ENCODE results near the gene HLX. TPM values are rescaled to one million over a fixed set of nuclear protein-coding genes. Genes with fewer than 3 reads are reported as not detected.
A peak's percentile ranks its signal among the peaks of the same experiment; 100 is the strongest.

The HLX gene
- total and polyA plus RNA-seq, 4 donors, result 3.1 to 21.6 (median 8.5) TPM

DNA sequence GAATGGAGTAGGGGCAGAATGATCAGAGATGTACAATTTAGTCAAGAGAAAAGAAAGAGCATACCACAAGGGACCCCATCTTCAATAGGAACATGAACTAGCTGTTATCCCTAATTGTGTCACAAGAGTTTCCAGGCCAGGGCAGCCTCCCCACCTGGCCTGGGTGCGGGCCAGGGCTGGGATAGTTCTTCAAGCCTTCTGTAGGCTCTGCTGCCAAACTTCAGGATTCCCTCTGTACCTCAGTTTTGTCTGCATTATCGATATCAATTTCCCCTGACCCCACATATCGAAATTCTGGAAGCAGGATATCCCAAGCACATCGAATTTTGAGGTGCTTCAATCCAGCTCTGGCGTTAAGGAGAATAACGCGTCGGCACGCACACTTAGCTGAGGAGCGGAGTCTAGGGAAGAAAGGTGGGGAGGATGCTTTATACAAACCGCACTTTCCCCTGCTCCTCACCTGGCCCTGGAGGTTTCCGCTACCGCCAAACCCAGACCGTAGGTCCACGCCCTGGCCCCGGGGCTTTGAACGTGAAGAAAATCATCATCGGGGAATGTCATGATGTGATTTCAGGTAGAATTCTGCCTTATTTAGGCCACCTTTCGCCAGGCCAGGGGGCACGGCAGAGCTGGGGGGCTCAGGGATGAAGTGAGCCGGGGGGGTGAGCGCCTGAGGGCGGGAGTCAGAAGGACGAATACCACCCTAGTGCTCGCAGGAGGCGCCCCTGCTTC lies 7.4 kb downstream of the HLX start:
- intact Hi-C loops (cut with DNase I), result no loop called here

DNA sequence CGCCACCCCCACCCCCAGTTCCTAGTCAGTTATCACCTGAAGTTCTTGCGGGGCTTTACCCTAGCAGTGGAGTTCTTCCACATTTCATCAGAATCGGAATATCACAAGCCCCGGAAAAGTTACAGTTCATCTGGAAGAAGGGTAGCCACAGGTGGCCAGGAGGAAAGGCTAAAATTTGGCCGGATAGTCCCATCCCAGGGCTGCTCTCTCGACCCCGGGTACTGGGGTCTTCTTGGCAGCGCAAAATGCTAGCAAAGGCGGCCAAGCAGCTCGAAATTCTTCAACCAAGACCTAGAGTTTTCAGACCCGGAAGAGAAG lies 7.9 kb downstream of the HLX start:
- H3K4me3 ChIP-seq (ENCODE audit: low read length in 2 of 2), result no peak overlapping the region
- H3K4me1 ChIP-seq (ENCODE audit: control insufficient read depth in 1 of 2, insufficient read depth in 2 of 2, low read length in 2 of 2), result no peaks in the 10 kb centered on the region
- intact Hi-C loops (cut with DNase I), result no loop called here
- H3K27ac ChIP-seq (ENCODE audit: low read depth in 1 of 2, low read length in 2 of 2), result no peak overlapping the region
- WGBS, 2 donors, result 37 to 47% methylated on average over 11 of the region's 11 CpGs
- no peaks in the 10 kb centered on the region for H3K36me3 ChIP-seq (ENCODE audit: control insufficient read depth in 1 of 2, insufficient read depth in 2 of 2, low read length in 1 of 2)
- H3K9me3 ChIP-seq (ENCODE audit: control insufficient read depth, low read length), result no peaks in the 10 kb centered on the region
- ATAC-seq (ENCODE audit: low FRiP score) (no peak), DNase-seq (no peak)
- H3K27me3 ChIP-seq (ENCODE audit: control insufficient read depth in 1 of 2, insufficient read depth in 2 of 2, low read length in 1 of 2), result no peaks in the 10 kb centered on the region

More for the DNA sequence above, 7.4 kb downstream of the HLX start:
- Histone ChIP-seq H3K4me3 (ENCODE audit: low read length in 2 of 2) (no peak overlapping the region), H3K36me3 (ENCODE audit: control insufficient read depth in 1 of 2, insufficient read depth in 2 of 2, low read length in 1 of 2) (no peaks in the 10 kb centered on the region), H3K27me3 (ENCODE audit: control insufficient read depth in 1 of 2, insufficient read depth in 2 of 2, low read length in 1 of 2) (no peaks in the 10 kb centered on the region), H3K9me3 (ENCODE audit: control insufficient read depth, low read length) (no peaks in the 10 kb centered on the region), H3K27ac (ENCODE audit: low read depth in 1 of 2, low read length in 2 of 2) (no peak overlapping the region), H3K4me1 (ENCODE audit: control insufficient read depth in 1 of 2, insufficient read depth in 2 of 2, low read length in 2 of 2) (no peaks in the 10 kb centered on the region)
- peak in 1 of 2 donors; percentile 65 for DNase-seq
- 75 to 84% methylated on average over 26 of the region's 26 CpGs for WGBS, 2 donors
- ATAC-seq (ENCODE audit: low FRiP score), result no peak

DNA sequence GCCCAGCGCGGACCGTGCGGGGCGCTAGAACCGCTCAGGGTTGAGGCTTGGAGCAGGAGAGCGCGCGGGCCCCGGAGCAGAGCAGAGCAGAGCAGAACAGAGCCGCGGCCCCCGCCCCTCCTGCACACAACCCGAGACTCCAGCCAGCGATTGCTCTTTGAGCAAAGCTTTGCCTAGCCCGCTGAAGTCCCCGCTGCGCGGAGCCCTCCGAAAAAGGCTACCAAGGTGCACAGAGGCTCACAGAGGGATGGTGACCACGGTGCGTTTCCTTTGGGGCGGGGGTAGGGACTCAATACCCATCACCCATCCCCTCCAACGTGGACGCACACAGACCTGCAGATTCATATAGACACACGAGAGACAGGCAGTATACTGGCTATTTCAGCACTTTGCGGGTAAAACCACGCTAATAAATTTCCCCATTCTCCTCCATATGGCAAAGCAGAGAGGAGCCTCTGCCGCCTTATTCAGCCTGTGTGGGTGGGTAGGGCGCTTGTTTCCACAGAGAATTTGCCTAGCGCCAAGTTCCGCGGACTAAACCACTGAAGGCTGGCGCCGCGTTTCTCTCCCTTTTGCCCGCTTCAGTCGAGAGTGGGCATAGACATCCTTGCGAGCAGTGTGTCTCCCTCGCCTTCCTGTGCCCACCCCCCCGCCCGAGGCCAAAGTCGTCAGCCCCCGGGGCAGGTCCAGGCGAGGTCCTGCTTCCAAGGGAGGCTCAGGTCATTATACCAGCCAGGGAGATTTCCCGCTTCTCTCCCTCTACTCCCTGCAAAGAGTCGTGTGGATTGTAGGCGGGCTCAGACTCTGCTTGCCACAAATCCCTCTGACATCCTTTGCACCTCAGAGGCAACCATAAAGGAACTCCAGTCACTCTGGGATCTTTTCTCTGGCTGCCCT lies 8.5 kb downstream of the HLX start:
- Histone ChIP-seq H3K9me3 (ENCODE audit: control insufficient read depth, low read length) (no peaks in the 10 kb centered on the region), H3K4me1 (ENCODE audit: control insufficient read depth in 1 of 2, insufficient read depth in 2 of 2, low read length in 2 of 2) (no peaks in the 10 kb centered on the region), H3K4me3 (ENCODE audit: low read length in 2 of 2) (peak overlapping the region in 1 of 2 donors; percentile 0), H3K27me3 (ENCODE audit: control insufficient read depth in 1 of 2, insufficient read depth in 2 of 2, low read length in 1 of 2) (no peaks in the 10 kb centered on the region), H3K27ac (ENCODE audit: low read depth in 1 of 2, low read length in 2 of 2) (no peak overlapping the region), H3K36me3 (ENCODE audit: control insufficient read depth in 1 of 2, insufficient read depth in 2 of 2, low read length in 1 of 2) (no peaks in the 10 kb centered on the region)
- intact Hi-C loops (cut with DNase I), result no loop called here
- ATAC-seq (ENCODE audit: low FRiP score), result peak; percentile 50
- WGBS, 2 donors, result 2 to 4% methylated on average over 46 to 48 of the region's 48 CpGs
- DNase-seq, result peak in 1 of 2 donors; percentile 80

DNA sequence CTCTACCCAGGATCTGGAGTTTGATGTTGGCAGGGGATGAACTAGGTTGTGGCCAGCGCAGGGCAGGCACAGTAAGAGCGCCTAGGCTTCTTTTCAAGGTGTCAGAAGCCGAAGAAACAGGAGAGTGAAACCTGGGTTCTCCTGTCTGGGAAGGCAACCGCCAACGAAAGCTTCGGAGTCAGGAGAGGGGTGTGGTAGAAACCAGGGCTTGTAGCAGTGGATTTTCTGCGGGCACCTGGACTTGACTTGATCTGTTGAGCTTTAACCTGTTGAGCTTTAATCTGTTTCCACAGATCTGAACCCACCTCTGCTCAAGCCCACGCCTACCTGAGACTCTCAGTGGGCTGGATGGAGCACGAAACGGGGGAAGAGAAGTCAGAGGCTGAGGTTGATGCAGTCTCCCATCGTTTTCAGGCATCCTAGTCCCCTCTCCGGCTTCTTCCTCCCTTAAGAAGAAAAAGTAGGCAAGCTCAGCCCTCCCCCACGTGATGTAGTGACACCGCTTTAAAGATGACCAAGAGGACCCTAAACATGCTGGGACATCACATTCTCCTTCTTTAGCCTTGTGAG lies 9.3 kb downstream of the HLX start:
- Histone ChIP-seq H3K4me1 (ENCODE audit: control insufficient read depth in 1 of 2, insufficient read depth in 2 of 2, low read length in 2 of 2) (no peaks in the 10 kb centered on the region), H3K27ac (ENCODE audit: low read depth in 1 of 2, low read length in 2 of 2) (no peak overlapping the region), H3K27me3 (ENCODE audit: control insufficient read depth in 1 of 2, insufficient read depth in 2 of 2, low read length in 1 of 2) (no peaks in the 10 kb centered on the region), H3K36me3 (ENCODE audit: control insufficient read depth in 1 of 2, insufficient read depth in 2 of 2, low read length in 1 of 2) (no peaks in the 10 kb centered on the region), H3K9me3 (ENCODE audit: control insufficient read depth, low read length) (no peaks in the 10 kb centered on the region), H3K4me3 (ENCODE audit: low read length in 2 of 2) (peak overlapping the region in 1 of 2 donors; percentile 0)
- 20 to 35% methylated on average over 14 of the region's 14 CpGs for WGBS, 2 donors
- ATAC-seq (ENCODE audit: low FRiP score) (no peak), DNase-seq (no peak)
- intact Hi-C loops (cut with DNase I), result no loop called here

- DNase-seq, result no peak
- intact Hi-C loops (cut with DNase I), result no loop called here
- WGBS, 2 donors, result 34 to 71% methylated on average over 2 of the region's 2 CpGs
- Histone ChIP-seq H3K27me3 (ENCODE audit: control insufficient read depth in 1 of 2, insufficient read depth in 2 of 2, low read length in 1 of 2) (no peaks in the 10 kb centered on the region), H3K36me3 (ENCODE audit: control insufficient read depth in 1 of 2, insufficient read depth in 2 of 2, low read length in 1 of 2) (no peaks in the 10 kb centered on the region), H3K4me1 (ENCODE audit: control insufficient read depth in 1 of 2, insufficient read depth in 2 of 2, low read length in 2 of 2) (no peaks in the 10 kb centered on the region), H3K4me3 (ENCODE audit: low read length in 2 of 2) (no peak overlapping the region), H3K9me3 (ENCODE audit: control insufficient read depth, low read length) (no peaks in the 10 kb centered on the region), H3K27ac (ENCODE audit: low read depth in 1 of 2, low read length in 2 of 2) (no peak overlapping the region)
- ATAC-seq (ENCODE audit: low FRiP score), result no peak
These were observed 10.1 kb downstream of the HLX start for GRCh38 chr1:220889333-220889732.

- no peak overlapping the region for H3K4me3 ChIP-seq (ENCODE audit: low read length in 2 of 2)
- DNase-seq, result peak in 1 of 2 donors; percentile 59
- 46 to 74% methylated on average over 15 of the region's 15 CpGs for WGBS, 2 donors
- no peak for ATAC-seq (ENCODE audit: low FRiP score)
- H3K9me3 ChIP-seq (ENCODE audit: control insufficient read depth, low read length), result no peaks in the 10 kb centered on the region
- H3K27ac ChIP-seq (ENCODE audit: low read depth in 1 of 2, low read length in 2 of 2), result no peak overlapping the region
- H3K27me3 ChIP-seq (ENCODE audit: control insufficient read depth in 1 of 2, insufficient read depth in 2 of 2, low read length in 1 of 2), result no peaks in the 10 kb centered on the region
- no peaks in the 10 kb centered on the region for H3K36me3 ChIP-seq (ENCODE audit: control insufficient read depth in 1 of 2, insufficient read depth in 2 of 2, low read length in 1 of 2)
- intact Hi-C loops (cut with DNase I), result no loop called here
- H3K4me1 ChIP-seq (ENCODE audit: control insufficient read depth in 1 of 2, insufficient read depth in 2 of 2, low read length in 2 of 2), result no peaks in the 10 kb centered on the region
These were observed 10.6 kb downstream of the HLX start for GRCh38 chr1:220889848-220890287.

DNA sequence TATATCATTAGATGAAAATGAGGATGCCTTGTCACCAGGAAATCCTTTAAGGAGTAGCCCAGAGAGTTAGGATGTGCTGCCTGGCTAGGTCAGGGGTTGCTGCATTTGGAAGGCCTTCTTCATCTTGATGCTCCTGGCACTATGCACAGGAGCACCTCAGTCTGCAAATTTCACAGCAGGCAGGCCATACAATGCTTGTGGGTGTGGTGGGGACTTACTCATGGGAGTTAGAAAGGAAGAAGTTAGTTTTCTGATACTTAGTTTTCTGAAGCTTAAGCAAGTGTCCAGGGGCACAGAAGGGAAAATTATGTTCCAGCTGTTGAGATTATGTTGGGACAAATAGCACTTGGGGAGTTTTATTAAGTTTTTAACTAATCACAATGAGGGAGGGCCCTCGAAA lies 11.4 kb downstream of the HLX start:
- H3K27me3 ChIP-seq (ENCODE audit: control insufficient read depth in 1 of 2, insufficient read depth in 2 of 2, low read length in 1 of 2), result no peaks in the 10 kb centered on the region
- ATAC-seq (ENCODE audit: low FRiP score), result no peak
- intact Hi-C loops (cut with DNase I), result no loop called here
- H3K4me1 ChIP-seq (ENCODE audit: control insufficient read depth in 1 of 2, insufficient read depth in 2 of 2, low read length in 2 of 2), result no peaks in the 10 kb centered on the region
- no peak overlapping the region for H3K4me3 ChIP-seq (ENCODE audit: low read length in 2 of 2)
- 40 to 75% methylated on average over 1 of the region's 1 CpG for WGBS, 2 donors
- DNase-seq, result no peak
- H3K36me3 ChIP-seq (ENCODE audit: control insufficient read depth in 1 of 2, insufficient read depth in 2 of 2, low read length in 1 of 2), result no peaks in the 10 kb centered on the region
- no peak overlapping the region for H3K27ac ChIP-seq (ENCODE audit: low read depth in 1 of 2, low read length in 2 of 2)
- no peaks in the 10 kb centered on the region for H3K9me3 ChIP-seq (ENCODE audit: control insufficient read depth, low read length)

- 13 to 18% methylated on average over 47 of the region's 47 CpGs for WGBS, 2 donors
These were observed 12.2 kb downstream of the HLX start for GRCh38 chr1:220891224-220892085.

More at GRCh38 chr1:220891224-220892085, 12.2 kb downstream of the HLX start:
- Histone ChIP-seq H3K36me3 (ENCODE audit: control insufficient read depth in 1 of 2, insufficient read depth in 2 of 2, low read length in 1 of 2) (no peaks in the 10 kb centered on the region), H3K27ac (ENCODE audit: low read depth in 1 of 2, low read length in 2 of 2) (no peak overlapping the region), H3K4me1 (ENCODE audit: control insufficient read depth in 1 of 2, insufficient read depth in 2 of 2, low read length in 2 of 2) (no peaks in the 10 kb centered on the region), H3K4me3 (ENCODE audit: low read length in 2 of 2) (no peak overlapping the region), H3K9me3 (ENCODE audit: control insufficient read depth, low read length) (no peaks in the 10 kb centered on the region), H3K27me3 (ENCODE audit: control insufficient read depth in 1 of 2, insufficient read depth in 2 of 2, low read length in 1 of 2) (no peaks in the 10 kb centered on the region)
- DNase-seq, result no peak
- intact Hi-C loops (cut with DNase I), result no loop called here
- ATAC-seq (ENCODE audit: low FRiP score), result no peak
